Measurements from ENCODE around the gene RBP5. TPM values are rescaled to one million over a fixed set of nuclear protein-coding genes. Genes with fewer than 3 reads are reported as not detected.

Gene RBP5
- not detected in 2 replicates for polyA plus RNA-seq (2014; cell fraction: cytosol; rRNA removed)
- polyA plus RNA-seq (2014; cell fraction: nucleus; rRNA removed), result 1.1 and 1.6 TPM in 2 replicates

- DNase-seq (ENCODE audit: low spot score), result no peak
These were observed at the start of gene RBP5 for GRCh38 chr12:7128681-7129286. RBP5 (minus strand) TSS chr12:7128889; CDS start chr12:7128775, 114 bp downstream.

GRCh38 chr12:7178481-7178880, 49.8 kb upstream of the RBP5 start:
- no peak for DNase-seq (ENCODE audit: low spot score)

GRCh38 chr12:7176595-7176994, 47.9 kb upstream of the RBP5 start:
- no peak for DNase-seq (ENCODE audit: low spot score)

- no peak for DNase-seq (ENCODE audit: low spot score)
These were observed 46.8 kb upstream of the RBP5 start for GRCh38 chr12:7175493-7175892.

GRCh38 chr12:7171854-7172253, 43.2 kb upstream of the RBP5 start:
- no peak for DNase-seq (ENCODE audit: low spot score)

DNA sequence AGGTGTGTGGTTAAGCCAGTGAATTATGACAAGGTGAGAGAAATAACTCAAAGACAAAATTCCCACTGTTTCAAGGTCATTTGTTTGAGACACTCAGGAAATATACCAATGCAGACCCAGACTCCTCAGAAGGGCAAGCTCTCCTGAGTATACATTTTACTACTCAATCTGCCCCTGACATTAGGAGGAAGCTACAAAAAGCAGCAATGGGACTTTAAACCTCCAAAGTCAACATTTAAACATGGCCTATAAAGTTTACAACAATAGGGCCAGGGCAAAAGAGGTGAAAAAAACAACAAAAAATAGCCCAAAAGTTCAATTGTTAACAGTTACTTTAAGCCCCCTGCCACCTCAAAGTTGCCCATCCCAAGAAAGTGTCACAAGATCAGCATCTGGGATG, 41.3 kb upstream of the RBP5 start:
- DNase-seq (ENCODE audit: low spot score), result no peak

DNA sequence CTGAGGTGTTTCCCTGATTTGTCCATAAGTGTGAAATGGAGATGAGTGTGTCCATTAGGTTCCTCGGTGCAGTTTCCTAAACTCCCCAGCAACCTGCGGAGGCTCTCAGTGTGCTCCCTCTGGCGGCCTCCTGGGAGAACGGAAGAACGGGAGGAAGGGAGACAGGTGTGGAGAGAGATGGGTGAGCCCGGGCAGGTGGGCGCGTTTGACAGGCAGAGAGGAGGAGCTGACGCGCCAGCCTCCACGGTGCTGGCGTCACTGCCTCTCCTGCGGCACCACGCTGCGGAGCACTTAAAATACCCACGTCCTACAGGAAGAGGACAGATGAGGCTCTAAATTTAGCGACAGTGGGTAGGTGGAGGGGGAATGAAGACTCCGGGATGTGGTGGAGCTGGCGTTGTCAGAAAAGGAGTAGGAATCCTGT, 34.0 kb upstream of the RBP5 start:
- DNase-seq (ENCODE audit: low spot score), result peak; percentile 71

DNA sequence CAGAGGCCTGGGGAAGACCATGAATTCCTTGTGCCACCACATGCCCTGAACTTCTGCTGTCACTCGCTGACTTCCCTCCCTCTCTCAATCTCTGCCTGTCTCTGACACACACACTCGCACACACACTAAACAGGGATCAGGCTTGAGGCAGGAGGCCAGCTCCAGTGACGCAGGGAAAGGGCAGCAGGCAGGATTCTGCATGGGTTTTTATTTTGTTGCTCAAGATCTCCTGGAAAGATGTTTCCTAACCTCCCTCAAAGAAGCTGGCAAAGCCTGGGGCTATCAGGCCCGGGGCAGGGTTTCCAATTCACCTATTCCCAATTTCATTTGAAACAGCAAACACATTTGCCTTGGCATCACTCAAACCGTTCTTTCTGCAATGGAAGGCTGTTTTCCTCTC, 33.1 kb upstream of the RBP5 start:
- no peak for DNase-seq (ENCODE audit: low spot score)

DNA sequence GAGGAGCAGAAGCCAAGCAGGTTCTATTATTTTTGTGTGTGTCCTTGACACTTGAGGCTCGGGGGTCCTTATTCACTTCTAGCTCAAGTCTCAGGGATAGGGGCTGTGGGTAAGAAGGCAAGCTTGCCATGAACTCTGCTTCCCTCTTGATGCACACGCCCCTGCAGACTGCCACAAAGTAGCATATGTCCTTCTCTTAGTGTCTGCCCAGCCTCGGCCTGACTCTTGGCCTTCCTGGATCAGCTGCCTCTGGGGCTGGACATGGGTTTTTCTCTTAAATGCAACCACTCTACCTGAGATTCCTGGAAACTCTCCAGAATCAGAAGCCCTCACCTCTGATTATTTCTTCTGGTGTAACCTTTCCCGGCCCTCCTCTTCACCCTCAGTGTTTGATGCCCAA, 32.6 kb upstream of the RBP5 start:
- no peak for DNase-seq (ENCODE audit: low spot score)

DNA sequence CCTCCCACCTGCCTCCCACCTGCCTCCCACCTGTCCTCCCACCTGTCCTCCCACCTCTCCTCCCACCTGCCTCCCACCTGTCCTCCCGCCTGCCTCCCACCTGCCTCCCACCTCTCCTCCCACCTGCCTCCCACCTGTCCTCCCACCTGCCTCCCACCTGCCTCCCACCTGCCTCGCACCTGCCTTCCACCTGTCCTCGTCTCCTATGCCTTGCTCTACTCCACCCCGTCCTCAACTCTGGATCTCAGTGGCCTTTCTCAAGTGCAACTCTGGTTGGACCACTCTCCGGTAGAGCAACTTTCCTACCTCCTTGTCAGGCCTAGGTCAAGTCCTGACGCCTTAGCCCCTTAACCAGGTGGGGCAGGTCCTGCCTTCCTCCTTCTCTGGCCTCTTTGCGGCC, 31.5 kb upstream of the RBP5 start:
- DNase-seq (ENCODE audit: low spot score), result no peak

GRCh38 chr12:7158781-7159609, 30.3 kb upstream of the RBP5 start:
- no peak for DNase-seq (ENCODE audit: low spot score)

DNA sequence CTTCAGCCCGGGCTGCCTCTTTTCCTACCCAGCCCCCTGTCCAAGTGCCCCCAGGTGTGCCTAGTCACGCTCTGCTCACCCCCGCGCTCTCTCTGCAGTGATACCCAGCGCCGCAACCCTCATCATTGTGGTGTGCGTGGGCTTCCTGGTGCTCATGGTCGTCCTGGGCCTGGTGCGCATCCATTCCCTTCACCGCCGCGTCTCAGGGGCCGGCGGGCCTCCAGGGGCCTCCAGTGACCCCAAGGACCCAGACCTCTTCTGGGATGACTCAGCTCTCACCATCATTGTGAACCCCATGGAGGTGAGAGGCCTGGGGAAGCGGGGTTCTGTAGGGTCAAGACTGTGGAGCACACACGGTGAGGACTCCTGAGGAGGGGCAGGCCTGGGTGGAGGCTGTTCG, 28.7 kb upstream of the RBP5 start:
- DNase-seq (ENCODE audit: low spot score), result no peak

GRCh38 chr12:7156259-7157197, 27.8 kb upstream of the RBP5 start:
- DNase-seq (ENCODE audit: low spot score), result no peak

- peak; percentile 81 for DNase-seq (ENCODE audit: low spot score)
These were observed 26.9 kb upstream of the RBP5 start for GRCh38 chr12:7155471-7156034.

- peak; percentile 78 for DNase-seq (ENCODE audit: low spot score)
These were observed 26.3 kb upstream of the RBP5 start for GRCh38 chr12:7154901-7155470.

DNA sequence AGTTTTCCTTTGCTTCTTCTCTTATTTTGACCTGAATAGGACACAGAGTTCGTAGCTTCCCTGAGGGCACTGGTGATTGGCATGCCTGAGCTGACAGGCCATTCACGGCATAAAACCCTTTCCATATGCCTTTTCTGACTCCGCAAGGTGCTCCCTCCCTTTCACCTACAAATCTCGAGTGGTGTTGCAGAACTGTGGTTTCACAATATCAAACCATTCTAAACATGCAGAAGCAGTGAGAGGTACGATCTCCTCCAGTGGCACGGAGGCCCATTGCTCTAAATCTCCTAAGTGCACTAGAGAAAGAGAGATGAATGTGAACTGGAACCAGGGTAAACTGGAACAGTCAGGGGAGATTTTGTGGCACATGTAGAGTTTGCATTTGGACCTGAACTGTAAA, 25.4 kb upstream of the RBP5 start:
- DNase-seq (ENCODE audit: low spot score), result no peak

DNA sequence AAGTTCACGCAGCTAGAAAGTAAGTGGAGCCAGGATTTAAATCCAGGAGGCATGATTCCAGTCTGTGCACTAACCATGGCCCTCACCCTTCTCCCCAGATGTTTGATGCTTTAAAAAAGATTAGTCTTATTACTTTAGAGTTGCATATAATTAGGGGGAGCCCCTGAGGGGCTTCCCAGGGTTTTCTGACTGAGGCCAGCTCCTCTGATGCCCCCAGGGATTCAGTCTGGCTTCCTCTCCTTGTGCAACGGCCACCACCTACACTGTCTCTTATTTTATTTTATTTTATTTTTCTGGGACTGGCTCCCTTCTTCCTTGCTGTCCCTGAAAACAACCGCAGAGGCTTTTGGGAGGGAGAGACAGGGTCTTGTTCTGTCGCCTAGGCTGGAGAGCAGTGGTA, 24.1 kb upstream of the RBP5 start:
- no peak for DNase-seq (ENCODE audit: low spot score)

GRCh38 chr12:7151532-7151931, 22.8 kb upstream of the RBP5 start:
- DNase-seq (ENCODE audit: low spot score), result no peak

DNA sequence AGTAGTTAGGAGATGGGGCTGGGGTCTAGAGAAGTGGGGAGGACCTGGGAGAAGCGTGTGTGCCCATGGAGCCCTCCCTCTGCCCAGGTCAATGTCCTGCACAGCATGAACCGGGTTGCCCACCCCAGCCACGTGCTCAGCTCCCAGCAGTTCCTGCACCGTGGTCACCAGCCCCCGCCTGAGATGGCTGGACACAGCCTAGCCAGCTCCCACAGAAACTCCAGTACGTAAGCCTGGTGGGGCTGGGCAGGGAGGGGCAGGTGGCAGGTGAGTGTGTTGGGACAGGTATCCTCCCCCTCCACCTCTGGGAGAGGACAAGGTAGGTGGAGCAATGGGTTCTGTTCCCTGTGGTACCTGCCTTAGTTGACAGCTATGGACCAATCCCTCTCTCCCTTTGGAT, 22.2 kb upstream of the RBP5 start:
- DNase-seq (ENCODE audit: low spot score), result no peak

- DNase-seq (ENCODE audit: low spot score), result no peak
These were observed 21.7 kb upstream of the RBP5 start for GRCh38 chr12:7150356-7150755.

DNA sequence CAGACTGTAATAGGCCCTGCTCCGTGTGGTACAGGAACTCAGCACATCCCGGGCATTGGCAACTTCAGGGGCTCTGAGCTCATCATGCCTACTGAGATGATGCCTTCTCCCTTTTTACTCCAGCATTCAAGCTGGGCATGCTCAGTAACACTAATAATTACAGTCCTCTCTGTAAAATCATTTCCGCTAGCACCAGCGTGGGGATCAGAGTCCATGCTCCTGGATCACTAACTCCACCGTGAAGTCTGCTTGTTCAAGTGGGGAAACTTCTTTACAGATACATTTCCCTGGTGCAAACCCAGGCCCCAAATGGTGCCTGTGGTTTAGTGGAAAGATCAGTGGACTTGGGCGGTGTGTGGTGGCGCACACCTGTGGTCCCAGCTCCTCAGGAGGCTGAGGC, 18.2 kb upstream of the RBP5 start:
- DNase-seq (ENCODE audit: low spot score), result no peak

Measured in SK-N-DZ (cell line).